Daoy (cell line): ENCODE results near the gene RFTN1. TPM values are rescaled to one million over a fixed set of nuclear protein-coding genes. Genes with fewer than 3 reads are reported as not detected.
"Not testable (repeated sequence)": the region's sequence is repeated elsewhere in the genome, so short reads cannot be mapped to it uniquely, and the experiment has no call there.

Experiments used
- DNase-seq: peaks from one replicate; pipeline ENCODE4 v3.0.0-alpha.2; 2015; ENCODE audit warnings: low read depth
- total RNA-seq: library from RNA; depleted of rRNA; stranded (reverse); fragments of >200 nt; shearing (Covaris generic); gene quantifications from 2 replicates; pipeline ENCODE4 v1.2.3, GENCODE V29; 2014

Gene RFTN1
- total RNA-seq, 1 experiment from 2014 or later: 27.9 TPM

DNA sequence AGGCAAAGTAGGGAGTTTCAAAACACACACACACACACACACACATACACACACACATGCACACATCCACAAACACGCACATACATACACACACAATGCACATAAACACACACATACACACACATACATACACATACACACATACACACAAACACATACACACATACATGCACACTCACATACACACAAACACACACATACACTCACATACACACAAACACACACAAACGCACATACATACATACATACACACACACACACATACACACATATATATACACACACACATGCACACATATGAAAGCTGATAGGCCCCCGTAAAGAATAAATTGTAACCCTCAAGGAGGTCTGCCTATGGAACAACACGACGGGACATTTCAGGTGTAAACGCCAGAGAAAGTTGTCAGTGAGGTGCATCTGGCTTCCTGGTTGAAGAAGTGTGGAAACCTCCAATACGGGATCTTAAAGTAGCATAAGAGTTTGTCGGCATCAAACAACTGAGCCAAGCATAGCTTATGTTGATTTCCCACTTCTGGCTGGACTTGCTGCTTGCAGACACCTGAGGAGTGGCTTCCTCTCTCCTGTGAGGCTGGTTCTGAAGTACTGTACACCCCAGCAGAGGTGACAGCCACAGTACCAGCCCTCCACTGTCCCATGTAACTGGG is 5.8 kb downstream of the RFTN1 start:
- DNase-seq: no peak

- no peak for DNase-seq
These were observed 6.5 kb downstream of the RFTN1 start for GRCh38 chr3:16506884-16507577.

DNA sequence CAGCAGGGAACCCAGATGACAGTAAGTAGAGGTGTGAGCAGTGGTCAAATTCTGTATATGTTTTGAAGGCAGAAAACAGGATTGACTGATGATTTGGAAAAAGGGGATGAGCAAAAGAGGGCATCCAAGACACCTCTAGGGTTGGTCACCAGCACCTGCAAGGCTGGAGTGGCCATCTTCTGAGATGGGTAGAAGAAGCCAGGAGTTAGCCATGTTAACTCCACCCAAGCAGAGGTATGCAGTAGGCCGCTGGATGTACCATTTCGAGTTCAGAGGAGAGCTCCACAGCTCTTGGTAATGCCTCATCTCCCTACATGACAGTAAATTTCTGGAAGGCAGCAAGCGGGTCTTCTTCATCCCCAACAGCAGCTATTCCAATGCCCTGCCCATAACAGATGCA is 7.0 kb downstream of the RFTN1 start:
- no peak for DNase-seq

- DNase-seq: no peak
These were observed 8.8 kb downstream of the RFTN1 start for GRCh38 chr3:16504692-16505091.

DNA sequence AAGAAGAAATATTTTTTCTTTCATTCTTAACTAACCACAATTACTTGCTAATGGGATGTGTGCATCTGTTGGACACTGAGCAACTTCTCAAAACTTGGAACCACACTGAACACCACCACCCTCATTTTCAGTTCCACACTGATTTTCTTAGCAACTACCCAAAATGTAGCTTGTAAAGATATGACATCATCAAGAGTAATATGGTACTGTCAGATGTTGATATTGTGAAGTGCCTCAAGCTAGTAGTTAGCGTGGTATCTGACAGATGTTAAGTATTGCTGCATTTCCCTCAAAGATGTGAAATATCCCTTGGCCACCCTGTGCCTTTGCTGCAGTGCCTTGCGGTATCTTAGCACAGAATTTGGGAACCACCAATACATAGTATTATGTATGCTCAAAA is 9.3 kb downstream of the RFTN1 start:
- no peak for DNase-seq

DNA sequence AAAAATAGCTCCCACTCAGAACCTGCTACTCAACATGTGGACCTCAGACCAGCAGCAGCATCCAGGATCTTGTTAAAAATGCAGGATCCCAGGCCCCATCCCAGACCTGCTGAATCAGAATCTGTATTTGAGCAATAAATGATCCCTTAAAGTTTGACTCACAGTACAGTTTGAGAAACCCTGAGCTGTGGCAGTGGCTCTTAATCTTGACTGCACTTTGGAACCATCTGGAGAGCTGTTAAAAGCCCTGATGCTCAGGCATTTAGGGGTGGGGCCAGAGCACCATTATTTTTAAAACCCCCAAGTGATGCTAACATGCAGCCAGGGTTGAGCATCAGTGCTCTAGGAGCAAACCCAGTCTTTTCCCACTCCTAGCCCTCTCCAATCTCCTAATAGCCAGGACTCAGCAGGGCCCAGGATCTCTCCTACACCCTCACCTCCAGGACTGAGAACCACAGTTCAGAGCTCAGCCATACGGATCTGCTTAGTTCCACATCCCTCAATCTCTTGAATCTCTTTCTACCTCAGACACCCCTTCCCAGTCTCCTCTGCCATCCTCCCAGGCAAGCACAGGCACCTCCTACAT is 10.2 kb downstream of the RFTN1 start:
- DNase-seq: no peak

- no peak for DNase-seq
These were observed 11.1 kb downstream of the RFTN1 start for GRCh38 chr3:16502347-16502908.

DNA sequence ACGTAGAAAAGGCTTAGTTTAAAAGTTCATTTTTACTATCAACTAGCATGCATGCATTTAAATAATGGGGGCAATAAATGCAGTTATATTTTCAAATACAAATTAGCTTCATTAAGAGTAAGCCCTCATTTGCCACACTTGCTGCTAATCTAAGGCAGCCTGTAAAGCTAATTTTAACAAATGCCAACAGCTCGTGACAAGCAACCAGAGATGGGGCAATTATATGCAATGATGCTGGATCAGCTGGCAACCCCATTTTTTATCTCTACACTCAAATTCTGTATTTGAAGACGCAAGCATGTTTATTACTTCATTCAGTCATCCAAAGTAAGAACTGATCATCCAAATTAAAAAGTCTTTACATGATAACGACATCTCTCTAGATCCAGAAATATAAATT is 12.1 kb downstream of the RFTN1 start:
- no peak for DNase-seq

DNA sequence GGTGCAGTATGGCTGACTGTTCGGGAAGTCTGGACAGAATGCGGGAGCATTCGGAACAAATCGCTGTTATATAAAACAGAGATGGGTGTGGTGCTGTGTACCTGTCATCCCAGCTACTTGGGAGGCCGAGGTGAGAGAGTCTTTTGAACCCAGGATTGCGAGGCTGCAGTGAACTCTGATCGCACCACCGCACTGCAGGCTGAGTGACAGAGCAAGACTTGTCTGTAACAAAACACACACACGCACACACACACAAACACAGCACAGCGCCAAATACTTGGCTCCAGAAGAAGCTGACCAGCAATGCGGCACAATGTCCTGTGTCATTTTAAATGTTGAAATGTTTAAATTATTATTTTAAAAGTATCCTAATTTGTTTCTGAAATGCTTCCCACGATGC is 12.6 kb downstream of the RFTN1 start:
- DNase-seq: no peak

DNA sequence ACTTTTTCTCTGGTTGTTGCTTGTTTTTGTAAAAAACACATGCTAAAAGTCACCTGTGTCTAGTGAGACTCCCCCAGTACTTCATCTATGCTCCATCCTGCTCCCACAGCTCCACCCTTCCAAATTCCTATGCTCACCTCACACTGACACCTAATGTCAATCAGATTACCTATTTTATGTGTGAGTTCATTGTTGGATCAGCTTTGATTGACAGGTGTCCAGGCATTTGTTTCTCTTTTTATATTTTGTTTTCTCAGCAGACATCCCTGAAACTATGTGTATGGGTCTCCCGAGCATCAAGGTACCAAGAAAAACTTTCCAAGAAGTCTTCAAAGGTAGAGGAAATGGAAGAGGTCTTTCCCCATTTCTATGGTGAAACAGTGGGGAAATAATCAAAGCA is 13.4 kb downstream of the RFTN1 start:
- DNase-seq: no peak

- DNase-seq: no peak
These were observed 14.1 kb downstream of the RFTN1 start for GRCh38 chr3:16499351-16499750.

DNA sequence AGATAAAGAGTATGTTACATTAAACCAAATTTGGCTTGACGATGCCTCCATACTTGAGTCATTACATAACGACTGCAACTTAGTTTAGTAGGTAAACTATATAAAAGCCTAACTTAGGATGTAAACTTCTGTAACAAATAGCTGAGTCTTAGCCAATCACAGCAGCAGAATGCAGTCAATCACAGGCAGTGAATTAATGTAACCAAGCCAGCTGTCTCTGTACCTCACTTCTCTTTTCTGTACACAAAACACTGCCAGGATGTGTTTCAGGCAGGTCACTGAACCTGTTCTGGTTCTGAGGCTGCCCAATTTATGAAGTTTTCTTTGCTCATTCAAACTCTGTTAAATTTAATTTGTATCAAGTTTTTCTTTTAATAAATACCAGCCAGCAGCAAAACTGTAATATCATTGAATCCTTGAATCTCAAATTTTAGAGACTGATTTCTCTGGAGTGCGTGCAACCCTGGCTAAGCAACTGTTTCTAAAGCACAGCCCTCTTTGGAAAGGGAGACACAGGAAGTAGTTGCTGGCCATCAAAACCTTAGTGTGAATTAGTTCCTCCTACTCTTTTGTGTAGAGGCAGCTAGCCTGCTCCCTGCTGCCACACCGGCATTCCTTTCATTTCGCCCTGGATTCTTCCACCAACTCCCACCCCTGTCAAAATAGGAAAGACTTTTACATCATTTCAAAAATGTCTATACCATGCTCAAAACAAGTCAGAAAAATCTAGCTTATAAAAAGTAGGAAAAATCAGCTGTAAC is 15.2 kb downstream of the RFTN1 start:
- no peak for DNase-seq

GRCh38 chr3:16496408-16497222 is 16.9 kb downstream of the RFTN1 start:
- DNase-seq: peak; percentile 29

DNA sequence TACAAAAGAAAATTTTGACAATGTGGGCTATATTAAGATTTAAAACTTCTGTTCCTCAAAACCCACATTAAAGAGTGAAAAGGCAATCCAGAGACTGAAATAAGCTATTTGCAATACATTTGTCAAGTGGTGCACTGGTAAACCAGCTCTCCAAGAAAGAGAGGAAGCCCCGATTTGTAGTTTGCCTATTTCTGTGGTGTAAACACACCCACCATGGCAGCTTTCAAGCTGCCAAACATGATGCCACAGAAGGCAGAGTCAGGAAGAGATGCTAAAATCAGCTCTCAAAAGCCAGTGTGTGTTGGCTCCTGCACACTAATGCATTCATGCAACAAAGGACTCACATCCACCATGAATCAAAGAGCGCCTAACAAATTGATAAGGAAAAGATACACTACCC is 17.5 kb downstream of the RFTN1 start:
- no peak for DNase-seq

- DNase-seq: no peak
These were observed 18.6 kb downstream of the RFTN1 start for GRCh38 chr3:16494814-16495431.

DNA sequence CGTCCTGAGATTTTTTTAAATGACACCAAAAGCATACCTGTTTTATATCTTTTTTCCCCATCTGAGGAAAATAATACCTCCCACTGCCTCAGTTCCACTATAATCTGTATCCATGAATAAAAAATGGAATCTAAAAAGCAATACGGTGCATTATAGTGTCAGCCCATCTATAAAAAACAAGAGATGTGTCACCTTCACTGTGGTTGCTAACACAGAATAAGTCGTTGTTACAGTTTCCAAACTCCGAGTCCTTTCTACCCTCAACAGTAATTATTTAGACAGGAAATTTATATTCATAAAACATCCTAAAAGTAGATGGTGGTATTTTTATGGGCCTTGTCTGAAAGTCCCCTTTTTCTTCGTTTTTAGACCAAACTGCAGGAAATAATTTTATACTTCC is 19.4 kb downstream of the RFTN1 start:
- no peak for DNase-seq

DNA sequence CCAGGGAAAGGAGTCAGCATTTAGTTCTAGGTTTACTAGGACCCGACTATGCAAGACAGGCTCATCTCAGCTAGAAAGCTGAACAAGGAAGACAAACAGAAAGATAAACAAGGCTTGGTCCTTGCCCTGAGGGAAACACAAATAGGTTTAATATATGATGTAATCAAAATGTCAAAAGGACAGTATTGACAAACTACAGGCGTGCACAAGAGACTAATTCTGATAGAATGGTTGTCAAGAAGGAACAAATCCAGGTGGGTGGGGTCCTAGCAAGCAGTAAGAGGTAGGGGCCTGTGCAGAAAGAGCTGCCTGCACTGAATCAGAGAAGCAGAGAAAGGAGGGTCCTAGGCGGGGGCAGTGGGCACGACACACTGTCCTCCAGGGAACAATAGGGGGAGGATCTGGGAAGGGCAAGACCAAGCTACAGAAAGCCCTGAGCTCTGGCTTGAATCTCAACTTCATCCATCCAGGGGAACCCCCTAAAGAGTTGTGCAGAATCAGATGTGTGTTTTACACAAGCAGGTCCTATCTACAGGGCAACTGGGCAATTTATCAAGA is 23.4 kb downstream of the RFTN1 start:
- no peak for DNase-seq

DNA sequence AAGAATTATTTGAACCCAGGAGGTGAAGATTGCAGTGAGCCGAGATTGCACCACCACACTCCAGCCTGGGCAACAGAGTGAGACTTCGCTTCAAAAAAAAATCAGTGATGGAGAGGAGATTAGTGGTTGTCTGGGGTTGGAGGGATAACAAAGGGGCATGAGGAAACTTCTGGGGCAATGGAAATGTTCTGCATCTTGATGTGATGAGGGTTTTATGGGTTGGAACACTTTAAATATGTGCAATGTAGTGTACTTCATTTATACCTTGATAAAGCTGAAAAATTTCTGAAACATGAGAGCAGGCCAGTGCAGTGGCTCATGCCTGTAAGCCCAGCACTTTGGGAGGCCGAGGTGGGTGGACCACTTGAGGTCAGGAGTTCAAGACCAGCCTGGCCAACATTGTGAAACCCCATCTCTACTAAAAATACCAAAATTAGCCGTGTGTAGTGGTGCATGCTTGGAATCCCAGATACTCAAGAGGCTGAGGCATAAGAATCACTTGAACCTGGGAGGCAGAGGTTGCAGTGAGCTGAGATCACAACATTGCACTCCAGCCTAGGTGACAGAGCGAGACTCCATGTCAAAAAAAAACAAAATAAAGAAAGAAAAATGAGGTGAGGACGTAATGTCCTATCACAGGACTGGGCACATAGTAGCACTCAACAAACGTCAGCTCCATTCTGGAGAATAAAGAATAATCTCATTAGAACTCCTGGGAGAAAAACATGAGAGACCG is 24.0 kb downstream of the RFTN1 start:
- DNase-seq: not testable (repeated sequence)

DNA sequence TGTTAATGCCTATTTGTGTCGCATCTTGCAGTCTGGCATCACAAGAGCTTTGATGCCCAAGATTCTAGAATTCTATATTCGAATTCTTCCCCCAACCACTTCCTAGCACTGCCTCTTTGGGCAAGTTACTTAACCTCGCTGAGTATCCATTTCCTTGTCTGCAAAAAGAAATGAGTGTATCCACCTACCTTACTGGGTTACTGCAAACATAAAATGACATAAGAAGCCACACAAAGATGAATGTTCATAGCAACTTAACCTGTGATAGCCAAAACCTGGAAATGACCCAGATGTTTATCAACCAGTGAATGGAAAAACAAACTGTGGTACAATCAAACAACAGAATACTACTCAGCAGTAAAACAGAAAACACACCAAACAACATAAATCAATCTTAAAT is 24.9 kb downstream of the RFTN1 start:
- DNase-seq: no peak
